ENCODE results near the gene GLRX5.

GRCh38 chr14:95545515-95546168 is 10.8 kb downstream of the GLRX5 start:
- TF ChIP-seq CTBP1 (IDR thresholded peaks at IDR 0.05; ENCODE audit: borderline replicate concordance): no peak
- TF ChIP-seq FOXM1 (IDR thresholded peaks at IDR 0.05; ENCODE audit: borderline replicate concordance): no peak
- no peak for TF ChIP-seq FOXA1 (IDR thresholded peaks at IDR 0.05)
- no peak for TF ChIP-seq FOXK2 (IDR thresholded peaks at IDR 0.05)
- no peak for TF ChIP-seq ELF4 (IDR thresholded peaks at IDR 0.05)
- no peak for TF ChIP-seq ZNF384 (IDR thresholded peaks at IDR 0.05)
- no peak for TF ChIP-seq SUZ12 (IDR thresholded peaks at IDR 0.05)
